Bronchial epithelial cell (primary cell): Measurements from ENCODE around the gene CA4. TPM values are rescaled to one million over a fixed set of nuclear protein-coding genes. Genes with fewer than 3 reads are reported as not detected.

ENCODE experiments used
- DNase-seq: peaks from one replicate; pipeline ENCODE4 v3.0.0-alpha.2; 2010; ENCODE audit warnings: low read depth
- FAIRE-seq: peaks from 2 replicates; lab custom pipeline; 2011; peaks lifted over from hg19 to GRCh38; lab: Jason Lieb, UNC
- H3K27me3 ChIP-seq: 2 replicates; pipeline ENCODE4 v1.5.1; 2011; ENCODE audit warnings: low read length; ENCODE audit not compliant: control insufficient read depth, insufficient read depth
- H3K36me3 ChIP-seq: 2 replicates; pipeline ENCODE4 v1.5.1; 2011; ENCODE audit warnings: low read length; ENCODE audit not compliant: control insufficient read depth, insufficient read depth
- H3K4me3 ChIP-seq: 2 replicates; pipeline ENCODE4 v1.5.1; 2011; ENCODE audit warnings: mild to moderate bottlenecking, low read depth, low read length, control low read depth
- CTCF ChIP-seq: IDR thresholded peaks from 2 replicates; pipeline ENCODE4 v1.5.1; 2011; ENCODE audit warnings: mild to moderate bottlenecking, moderate library complexity, low read length, control low read depth, inconsistent platforms; ENCODE audit not compliant: insufficient read depth, severe bottlenecking
- total RNA-seq: library from RNA; depleted of rRNA; stranded (reverse); fragments of >200 nt; gene quantifications from 2 replicates; pipeline ENCODE4 v1.2.1, GENCODE V29; 2014

The CA4 gene
- total RNA-seq, 1 donor from 2014 or later, result not detected

- Histone ChIP-seq H3K36me3 (no peaks in the 10 kb centered on the region), H3K27me3 (peaks cover 38% of the 10 kb centered on the region), H3K4me3 (no peak overlapping the region)
- peak; percentile 13 for DNase-seq
- TF ChIP-seq CTCF, result no peak
- FAIRE-seq, result no peak
These were observed 8.4 kb upstream of the CA4 start for GRCh38 chr17:60141111-60142018.

GRCh38 chr17:60142872-60143499, 6.8 kb upstream of the CA4 start:
- TF ChIP-seq CTCF, result peak; percentile 83
- DNase-seq (peak; percentile 79), FAIRE-seq (peak; percentile 32)
- Histone ChIP-seq H3K4me3 (no peak overlapping the region), H3K36me3 (no peaks in the 10 kb centered on the region), H3K27me3 (peaks cover 42% of the 10 kb centered on the region)

GRCh38 chr17:60145006-60145935, 4.5 kb upstream of the CA4 start:
- DNase-seq, result no peak
- Histone ChIP-seq H3K36me3 (no peaks in the 10 kb centered on the region), H3K4me3 (no peak overlapping the region), H3K27me3 (peaks cover 37% of the 10 kb centered on the region)
- no peak for FAIRE-seq
- no peak for TF ChIP-seq CTCF

- TF ChIP-seq CTCF, result no peak
- H3K36me3 ChIP-seq, result no peaks in the 10 kb centered on the region
- H3K27me3 ChIP-seq, result peaks cover 37% of the 10 kb centered on the region
- FAIRE-seq (no peak), DNase-seq (no peak)
- no peak overlapping the region for H3K4me3 ChIP-seq
These were observed 3.6 kb upstream of the CA4 start for GRCh38 chr17:60146206-60146605.

GRCh38 chr17:60147553-60148223, 2.1 kb upstream of the CA4 start:
- Histone ChIP-seq H3K27me3 (peaks cover 45% of the 10 kb centered on the region), H3K36me3 (no peaks in the 10 kb centered on the region), H3K4me3 (no peak overlapping the region)
- no peak for FAIRE-seq
- TF ChIP-seq CTCF, result no peak
- no peak for DNase-seq
